Endothelial cell (in vitro differentiated cells): ENCODE data around the gene ZRANB1. TPM values are rescaled to one million over a fixed set of nuclear protein-coding genes. Genes with fewer than 3 reads are reported as not detected.
"Not testable (repeated sequence)": the region's sequence is repeated elsewhere in the genome, so short reads cannot be mapped to it uniquely, and the experiment has no call there.

Experiments
- DNase-seq: peaks from one replicate; pipeline ENCODE4 v3.0.0; 2021; ENCODE audit warnings: low spot score
- H3K27ac Mint-ChIP-seq: one replicate; pipeline ENCODE4 v1.8.0; 2021; ENCODE audit warnings: mixed read lengths, inconsistent platforms; ENCODE audit not compliant: unreplicated experiment
- H3K27me3 Mint-ChIP-seq: one replicate; pipeline ENCODE4 v1.8.0; 2021; ENCODE audit warnings: mild to moderate bottlenecking, moderate library complexity, mixed read lengths, inconsistent platforms; ENCODE audit not compliant: unreplicated experiment
- H3K36me3 Mint-ChIP-seq: one replicate; pipeline ENCODE4 v1.8.0; 2021; ENCODE audit warnings: mild to moderate bottlenecking, low read depth, mixed read lengths, inconsistent platforms; ENCODE audit not compliant: unreplicated experiment
- H3K4me1 Mint-ChIP-seq: one replicate; pipeline ENCODE4 v1.8.0; 2021; ENCODE audit warnings: mild to moderate bottlenecking, mixed read lengths, inconsistent platforms; ENCODE audit not compliant: unreplicated experiment
- H3K4me3 Mint-ChIP-seq: one replicate; pipeline ENCODE4 v1.8.0; 2021; ENCODE audit warnings: mild to moderate bottlenecking, mixed read lengths, inconsistent platforms; ENCODE audit not compliant: unreplicated experiment
- H3K9me3 Mint-ChIP-seq: one replicate; pipeline ENCODE4 v1.8.0; 2021; ENCODE audit warnings: mixed read lengths, inconsistent platforms; ENCODE audit not compliant: unreplicated experiment
- total RNA-seq: library from RNA; stranded (reverse); fragmentation: NEBNext Ultra II Directional; extraction: Animal tissue kit (Norgen Biotek cat#: 25700); gene quantifications from one replicate; pipeline ENCODE4 v1.2.1, GENCODE V29; 2021; ENCODE audit not compliant: unreplicated experiment
- TF ChIP-seq, protein P1 (sequence below): fragments of 200-600 bp; sonication (generic); IDR thresholded peaks from one replicate; pipeline ENCODE4 v1.5.0; 2021; ENCODE audit warnings: antibody characterized with exemption; ENCODE audit not compliant: unreplicated experiment

ZRANB1 gene
- total RNA-seq, 1 donor from 2014 or later: 22.4 TPM

- no peak for DNase-seq
- Mint-ChIP-seq H3K27ac (peak overlapping the region; percentile 63), H3K4me1 (peaks cover 14% of the 10 kb centered on the region), H3K36me3 (peaks cover 34% of the 10 kb centered on the region), H3K27me3 (peaks cover 10% of the 10 kb centered on the region), H3K9me3 (no peaks in the 10 kb centered on the region), H3K4me3 (no peak overlapping the region)
- TF ChIP-seq, protein P1, sequence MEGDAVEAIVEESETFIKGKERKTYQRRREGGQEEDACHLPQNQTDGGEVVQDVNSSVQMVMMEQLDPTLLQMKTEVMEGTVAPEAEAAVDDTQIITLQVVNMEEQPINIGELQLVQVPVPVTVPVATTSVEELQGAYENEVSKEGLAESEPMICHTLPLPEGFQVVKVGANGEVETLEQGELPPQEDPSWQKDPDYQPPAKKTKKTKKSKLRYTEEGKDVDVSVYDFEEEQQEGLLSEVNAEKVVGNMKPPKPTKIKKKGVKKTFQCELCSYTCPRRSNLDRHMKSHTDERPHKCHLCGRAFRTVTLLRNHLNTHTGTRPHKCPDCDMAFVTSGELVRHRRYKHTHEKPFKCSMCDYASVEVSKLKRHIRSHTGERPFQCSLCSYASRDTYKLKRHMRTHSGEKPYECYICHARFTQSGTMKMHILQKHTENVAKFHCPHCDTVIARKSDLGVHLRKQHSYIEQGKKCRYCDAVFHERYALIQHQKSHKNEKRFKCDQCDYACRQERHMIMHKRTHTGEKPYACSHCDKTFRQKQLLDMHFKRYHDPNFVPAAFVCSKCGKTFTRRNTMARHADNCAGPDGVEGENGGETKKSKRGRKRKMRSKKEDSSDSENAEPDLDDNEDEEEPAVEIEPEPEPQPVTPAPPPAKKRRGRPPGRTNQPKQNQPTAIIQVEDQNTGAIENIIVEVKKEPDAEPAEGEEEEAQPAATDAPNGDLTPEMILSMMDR: no peak
Measured at GRCh38 chr10:124985162-124985561, 43.2 kb downstream of the ZRANB1 start.

- peaks cover 13% of the 10 kb centered on the region for H3K4me1 Mint-ChIP-seq
- TF ChIP-seq, protein P1: no peak
- H3K4me3 Mint-ChIP-seq: no peak overlapping the region
- no peak overlapping the region for H3K27ac Mint-ChIP-seq
- peaks cover 28% of the 10 kb centered on the region for H3K27me3 Mint-ChIP-seq
- no peak for DNase-seq
- H3K36me3 Mint-ChIP-seq: peaks cover 42% of the 10 kb centered on the region
- H3K9me3 Mint-ChIP-seq: no peaks in the 10 kb centered on the region
Measured at GRCh38 chr10:124987788-124988187, 45.9 kb downstream of the ZRANB1 start.

DNA sequence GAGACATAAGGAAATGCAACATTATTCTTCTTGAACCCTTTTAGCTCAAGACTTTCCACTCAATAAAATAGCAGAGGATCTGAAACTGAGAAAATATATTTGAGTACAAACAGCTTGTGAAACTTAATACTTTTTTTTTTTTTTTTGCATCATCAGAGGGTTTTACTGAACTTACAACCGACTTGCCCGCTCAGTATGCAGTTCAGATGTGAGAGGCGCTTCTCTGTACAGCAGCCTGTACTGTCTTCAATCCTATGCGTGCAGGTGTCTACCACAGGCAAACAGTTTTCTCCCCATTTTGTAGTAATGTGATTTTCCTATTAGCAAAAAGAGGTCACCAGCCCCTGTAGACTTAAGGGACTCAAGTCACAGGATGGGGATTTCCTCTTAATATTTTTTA, 46.8 kb downstream of the ZRANB1 start:
- not testable (repeated sequence) for H3K27ac Mint-ChIP-seq
- H3K36me3 Mint-ChIP-seq: peaks cover 38% of the 10 kb centered on the region

GRCh38 chr10:124989526-124989925, 47.6 kb downstream of the ZRANB1 start:
- peaks cover 44% of the 10 kb centered on the region for H3K36me3 Mint-ChIP-seq
- TF ChIP-seq, protein P1: no peak
- H3K27ac Mint-ChIP-seq: no peak overlapping the region
- no peak overlapping the region for H3K4me3 Mint-ChIP-seq
- no peak for DNase-seq
- H3K4me1 Mint-ChIP-seq: no peaks in the 10 kb centered on the region
- no peaks in the 10 kb centered on the region for H3K9me3 Mint-ChIP-seq
- H3K27me3 Mint-ChIP-seq: peaks cover 30% of the 10 kb centered on the region

More for the DNA sequence above, 46.8 kb downstream of the ZRANB1 start:
- H3K4me1 Mint-ChIP-seq, DNase-seq, H3K4me3 Mint-ChIP-seq, H3K9me3 Mint-ChIP-seq: not testable (repeated sequence)
- H3K27me3 Mint-ChIP-seq: peaks cover 32% of the 10 kb centered on the region

- no peak overlapping the region for H3K27ac Mint-ChIP-seq
- peaks cover 44% of the 10 kb centered on the region for H3K36me3 Mint-ChIP-seq
- H3K27me3 Mint-ChIP-seq: peaks cover 34% of the 10 kb centered on the region
- H3K4me3 Mint-ChIP-seq: peak overlapping the region; percentile 42
- no peaks in the 10 kb centered on the region for H3K9me3 Mint-ChIP-seq
- TF ChIP-seq, protein P1: no peak
- H3K4me1 Mint-ChIP-seq: no peaks in the 10 kb centered on the region
- no peak for DNase-seq
Measured at GRCh38 chr10:124990671-124991625, 49.0 kb downstream of the ZRANB1 start.
